GM12892 (cell line): ENCODE measurements around the gene TMEM30A.

Experiments
- POLR2A ChIP-seq: IDR thresholded peaks from 2 replicates; pipeline ENCODE4 v1.6.1; 2011; ENCODE audit warnings: low read depth, low read length, control low read depth
- POLR2AphosphoS5 ChIP-seq: IDR thresholded peaks from 2 replicates; pipeline ENCODE4 v1.6.1; 2011; ENCODE audit warnings: low read depth, low read length, control low read depth

DNA sequence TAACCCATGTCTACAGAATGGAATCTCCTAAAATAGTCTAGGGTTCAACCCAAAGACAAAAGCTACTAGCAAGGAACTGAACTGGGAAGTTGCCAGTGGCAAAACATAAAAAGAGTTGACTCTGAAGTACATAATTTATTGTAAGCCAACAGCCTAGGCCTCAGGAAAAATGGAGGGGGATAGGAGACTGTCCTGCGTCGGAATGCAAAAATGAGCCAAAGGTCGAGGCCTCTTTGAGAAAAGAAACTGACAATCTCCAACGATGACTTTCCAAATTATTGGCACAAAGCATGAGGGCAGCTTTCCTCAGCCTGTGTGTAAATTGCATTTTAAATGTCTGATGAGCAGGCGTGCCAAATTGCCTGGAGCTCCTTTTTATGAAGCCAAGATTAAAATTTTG, 80.9 kb downstream of the TMEM30A start:
- TF ChIP-seq POLR2AphosphoS5 (no peak), POLR2A (no peak)
